ENCODE results near the gene ANKRD16.
"Not testable (repeated sequence)": the region's sequence is repeated elsewhere in the genome, so short reads cannot be mapped to it uniquely, and the experiment has no call there.

The ANKRD16 gene

DNA sequence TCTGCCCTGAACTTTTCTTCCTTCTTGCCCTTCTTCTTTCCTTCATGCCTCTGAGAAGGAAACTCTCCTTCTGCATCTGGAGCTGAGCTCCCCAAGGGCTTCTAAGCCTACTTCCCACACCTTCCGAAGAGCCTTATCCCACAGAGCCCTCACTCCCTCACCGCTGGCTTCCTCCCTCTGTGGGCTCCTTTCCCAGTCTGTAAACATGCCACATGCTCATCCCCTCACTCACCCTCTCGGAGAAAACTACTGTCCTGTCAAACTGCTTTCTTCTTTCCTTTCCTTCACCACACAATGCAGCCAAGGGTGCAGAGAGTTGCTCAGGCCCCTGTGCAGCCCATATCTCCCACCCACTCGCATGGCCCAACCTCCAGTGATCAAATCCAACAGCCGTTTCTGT, 18.1 kb downstream of the ANKRD16 start:
- no peak for DNase-seq

DNA sequence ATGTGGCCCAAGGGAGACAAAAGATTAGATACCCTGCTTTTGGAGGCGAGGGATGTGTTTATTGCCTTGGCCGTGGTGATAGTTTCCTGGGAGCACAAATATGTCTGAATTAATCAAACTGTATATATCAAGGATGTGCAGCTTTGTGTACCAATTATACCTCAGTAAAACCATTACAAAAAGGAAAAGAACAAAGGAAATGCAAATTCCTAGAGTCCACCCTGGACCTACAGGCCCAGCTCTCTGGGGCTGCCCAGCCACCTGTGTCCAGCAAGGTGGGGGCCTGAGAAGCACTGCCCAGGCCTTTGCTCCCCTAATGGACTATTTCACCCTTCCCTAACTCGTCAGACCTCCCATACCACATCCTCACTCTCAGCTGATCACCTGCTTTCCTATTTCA, 20.5 kb downstream of the ANKRD16 start:
- no peak for DNase-seq

DNA sequence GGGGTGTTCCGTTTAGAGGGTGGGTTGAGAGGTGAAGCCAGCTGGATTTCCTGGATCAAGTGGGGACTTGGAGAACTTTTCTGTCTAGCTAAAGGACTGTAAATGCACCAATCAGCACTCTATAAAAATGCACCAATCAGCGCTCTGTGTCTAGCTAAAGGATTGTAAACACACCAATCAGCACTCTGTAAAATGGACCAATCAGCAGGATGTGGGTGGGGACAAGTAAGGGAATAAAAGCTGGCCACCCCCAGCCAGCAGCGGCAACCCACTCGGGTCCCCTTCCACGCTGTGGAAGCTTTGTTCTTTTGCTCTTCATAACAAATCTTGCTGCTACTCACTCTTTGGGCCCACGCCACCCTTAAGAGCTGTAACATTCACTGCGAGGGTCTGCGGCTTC, 21.3 kb downstream of the ANKRD16 start:
- DNase-seq: not testable (repeated sequence)

DNA sequence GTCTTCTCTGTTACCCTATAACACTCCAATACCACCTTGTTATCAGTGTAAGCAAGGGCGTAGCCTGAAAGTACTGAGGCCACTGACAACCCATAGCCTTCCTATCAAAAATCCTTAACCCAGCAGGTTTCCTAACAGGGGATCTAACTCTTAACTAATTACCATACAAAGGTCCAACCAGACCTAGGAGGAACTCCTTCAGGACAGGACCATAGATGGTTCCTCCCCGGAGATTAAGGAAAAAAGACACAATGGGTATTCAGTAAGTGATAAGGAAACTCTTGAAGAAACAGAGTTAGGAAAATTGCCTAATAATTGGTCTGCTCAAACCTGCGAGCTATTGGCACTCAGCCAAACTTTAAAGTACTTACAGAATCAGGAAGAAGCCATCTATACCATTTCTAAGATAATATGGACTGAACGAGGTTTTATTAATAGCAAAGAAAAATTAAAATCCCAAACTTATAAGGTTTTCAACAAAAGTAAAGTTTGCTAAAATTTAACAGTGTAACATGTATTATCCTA, 22.5 kb downstream of the ANKRD16 start:
- not testable (repeated sequence) for DNase-seq

DNA sequence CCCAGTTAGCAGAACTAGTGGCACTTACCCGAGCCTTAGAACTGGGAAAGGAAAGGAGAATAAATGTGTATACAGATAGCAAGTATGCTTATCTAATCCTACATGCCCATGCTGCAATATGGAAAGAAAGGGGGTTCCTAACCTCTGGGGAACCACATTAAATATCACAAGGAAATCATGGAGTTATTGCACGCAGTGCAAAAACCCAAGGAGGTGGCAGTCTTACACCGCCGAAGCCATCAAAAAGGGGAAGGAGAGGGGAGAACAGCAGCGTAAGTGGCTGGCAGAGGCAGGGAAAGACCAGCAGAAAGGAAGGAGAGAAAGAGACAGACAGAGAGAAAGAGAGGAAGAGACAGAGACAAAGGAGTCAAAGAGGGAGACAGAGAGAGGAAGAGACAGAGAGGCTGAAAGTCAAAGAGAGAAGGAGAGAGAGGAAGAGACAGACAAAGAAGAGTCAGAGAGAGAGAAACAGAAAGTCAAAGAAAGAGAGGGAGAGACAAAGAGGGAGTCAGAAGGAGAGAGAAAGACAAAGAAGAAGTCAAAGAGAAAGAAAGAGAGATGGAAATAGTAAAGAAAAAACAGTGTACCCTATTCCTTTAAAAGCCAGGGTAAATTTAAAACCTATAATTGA, 23.1 kb downstream of the ANKRD16 start:
- not testable (repeated sequence) for DNase-seq

DNA sequence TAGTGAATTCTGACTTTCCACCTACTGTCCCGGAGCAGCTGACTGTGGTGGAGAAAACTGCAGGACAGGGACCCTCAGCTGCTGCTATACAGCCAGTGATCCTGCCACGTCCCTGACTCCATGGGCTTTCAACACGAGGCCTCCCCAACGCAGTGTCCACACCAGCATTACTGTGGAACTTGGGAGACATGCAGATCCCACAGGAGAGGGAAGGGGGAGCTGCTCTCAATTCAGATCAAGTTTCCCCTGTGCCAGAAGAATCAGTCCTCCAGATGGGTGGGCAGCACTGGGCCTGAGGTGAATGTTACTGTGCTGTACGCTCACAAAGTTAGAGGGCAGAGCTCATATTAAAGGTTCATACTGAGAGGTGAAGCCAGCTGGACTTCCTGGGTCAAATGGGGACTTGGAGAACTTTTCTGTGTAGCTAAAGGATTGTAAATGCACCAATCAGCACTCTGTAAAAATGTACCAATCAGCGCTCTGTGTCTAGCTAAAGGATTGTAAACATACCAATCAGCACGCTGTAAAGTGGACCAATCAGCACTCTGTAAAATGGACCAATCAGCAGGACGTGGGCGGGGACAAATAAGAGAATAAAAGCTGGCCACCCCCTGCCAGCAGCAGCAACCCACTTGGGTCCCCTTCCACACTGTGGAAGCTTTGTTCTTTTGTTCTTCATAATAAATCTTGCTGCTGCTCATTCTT, 26.6 kb downstream of the ANKRD16 start:
- not testable (repeated sequence) for DNase-seq

DNA sequence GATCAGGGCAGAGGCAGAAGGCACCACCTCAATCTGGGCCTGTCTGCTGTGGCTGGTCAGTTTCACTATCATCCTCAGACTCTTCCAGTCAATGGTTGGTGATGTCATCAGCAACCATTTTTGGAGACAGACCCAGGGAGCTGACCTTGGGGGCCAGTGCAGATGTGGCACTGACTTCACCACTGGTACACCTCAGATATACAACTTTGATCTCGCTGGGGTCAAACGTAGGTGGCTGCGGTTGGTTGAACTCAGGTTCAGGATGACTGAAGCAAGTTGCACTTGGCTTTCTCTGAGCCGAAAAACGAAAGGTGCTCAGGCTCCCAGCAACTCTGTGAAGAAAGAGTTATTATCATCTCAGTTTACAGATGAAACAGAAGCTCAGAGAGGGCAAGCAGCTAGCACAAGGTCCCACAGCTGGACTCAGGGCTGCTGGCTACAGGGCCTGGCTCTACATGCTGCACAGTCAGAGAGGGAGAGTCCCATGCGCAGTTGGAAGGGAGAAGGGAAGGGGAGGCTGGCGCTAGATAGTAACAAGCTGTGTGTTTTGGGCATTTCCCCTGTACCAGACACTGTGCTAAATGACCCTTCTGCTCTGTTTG, 27.2 kb downstream of the ANKRD16 start:
- DNase-seq: no peak

DNA sequence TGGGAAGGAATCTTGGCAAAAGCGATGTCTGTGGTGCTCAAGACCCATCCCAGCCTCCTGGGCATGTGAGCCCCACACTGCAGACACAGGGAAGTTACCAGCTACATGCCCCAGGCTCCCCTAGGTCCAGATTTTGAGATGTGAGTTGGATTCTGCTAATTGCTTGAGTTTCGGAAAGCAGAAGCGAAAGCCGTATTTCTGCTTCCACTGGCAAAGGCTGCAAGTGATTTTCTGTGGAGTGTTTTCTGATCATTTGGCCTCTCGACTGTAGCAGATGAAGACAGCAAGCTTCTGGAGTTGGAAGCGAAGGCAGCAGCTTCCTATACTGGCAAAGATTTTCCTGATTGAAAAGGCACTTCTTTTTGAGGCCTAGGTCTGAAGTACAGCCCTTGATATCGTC, 29.6 kb downstream of the ANKRD16 start:
- DNase-seq: no peak

DNA sequence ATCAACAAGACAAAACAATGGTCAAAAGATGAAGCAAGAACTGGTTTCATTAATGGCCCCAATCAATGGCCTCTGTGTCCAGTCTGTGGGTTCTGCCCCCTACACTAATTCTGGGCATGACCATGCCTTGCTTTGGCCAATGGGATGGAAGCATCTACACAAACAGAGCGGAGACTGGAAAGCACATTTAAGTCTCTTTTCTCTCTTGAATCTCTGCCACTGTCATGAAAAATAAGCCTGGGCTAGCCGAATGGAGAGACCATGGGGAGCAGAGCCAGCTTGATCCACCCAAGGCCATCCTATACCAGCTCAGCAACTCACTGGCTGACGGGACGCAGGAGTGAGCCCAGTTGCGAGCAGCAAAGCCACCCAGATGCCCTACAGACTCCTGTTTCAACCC, 30.9 kb downstream of the ANKRD16 start:
- DNase-seq: no peak

DNA sequence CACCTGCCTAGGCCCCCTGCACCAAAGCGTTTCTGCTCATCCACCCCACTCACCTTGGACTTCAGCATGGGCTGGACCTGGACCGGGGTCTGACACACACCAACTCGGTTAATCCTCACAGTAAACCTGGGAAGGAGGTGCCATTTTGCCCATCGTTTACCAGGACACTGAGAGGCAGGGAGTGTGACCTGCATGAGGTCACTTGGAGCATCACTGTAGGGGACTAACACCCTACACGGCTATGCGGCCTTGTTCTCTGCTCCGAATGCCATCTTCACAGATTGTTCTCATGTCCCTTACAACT, 33.0 kb downstream of the ANKRD16 start:
- no peak for DNase-seq

DNA sequence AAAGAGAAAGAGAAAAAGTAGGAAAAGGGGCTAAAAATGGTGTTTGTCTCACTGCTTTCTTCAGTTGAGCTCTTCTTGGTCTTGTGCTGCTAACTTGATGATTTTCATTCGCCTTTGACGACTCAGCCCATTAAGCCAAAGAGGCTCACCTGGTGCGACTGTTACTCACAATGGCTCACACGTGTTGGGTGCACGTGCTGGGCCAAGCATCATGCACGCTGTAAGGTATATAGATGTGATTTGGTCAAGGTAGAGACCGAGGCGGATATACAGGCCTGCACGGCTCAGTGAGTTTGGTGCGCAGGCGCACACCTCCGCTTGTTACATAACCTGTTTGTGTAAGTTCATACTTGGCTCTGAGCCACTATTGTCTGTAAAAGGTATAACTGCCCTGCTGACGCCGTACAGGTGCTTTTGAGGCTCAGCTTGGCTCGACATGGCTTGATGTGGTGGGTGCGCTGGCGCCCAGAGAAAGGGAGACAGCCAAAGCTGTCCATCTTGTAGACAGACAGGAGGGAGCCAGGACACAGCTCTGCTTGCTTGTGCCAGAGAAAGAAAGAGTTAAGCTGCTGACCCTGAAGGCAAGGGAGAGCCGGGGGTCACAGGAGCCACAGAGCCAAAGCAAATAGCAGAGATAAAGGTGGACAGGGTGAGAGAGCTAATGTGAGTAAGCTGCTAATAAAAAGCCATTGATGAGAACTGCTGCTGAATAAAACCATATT, 33.6 kb downstream of the ANKRD16 start:
- no peak for DNase-seq

DNA sequence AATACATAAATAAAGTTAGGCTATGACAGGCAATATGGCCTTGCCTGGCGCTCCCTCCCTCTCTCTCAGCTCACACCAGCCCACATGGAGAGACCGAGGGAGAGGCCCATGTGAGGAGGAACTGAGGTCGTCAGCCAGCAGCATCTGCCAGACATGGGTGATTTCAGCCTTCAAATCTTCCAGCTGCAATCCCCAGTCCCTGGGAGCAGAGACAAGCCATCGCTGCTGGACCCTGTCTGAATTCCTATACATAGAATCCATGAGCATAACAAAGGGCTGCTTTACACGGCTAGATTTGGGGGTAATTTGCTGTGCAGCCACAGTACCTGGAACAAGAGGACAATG, 35.6 kb downstream of the ANKRD16 start:
- DNase-seq: no peak

DNA sequence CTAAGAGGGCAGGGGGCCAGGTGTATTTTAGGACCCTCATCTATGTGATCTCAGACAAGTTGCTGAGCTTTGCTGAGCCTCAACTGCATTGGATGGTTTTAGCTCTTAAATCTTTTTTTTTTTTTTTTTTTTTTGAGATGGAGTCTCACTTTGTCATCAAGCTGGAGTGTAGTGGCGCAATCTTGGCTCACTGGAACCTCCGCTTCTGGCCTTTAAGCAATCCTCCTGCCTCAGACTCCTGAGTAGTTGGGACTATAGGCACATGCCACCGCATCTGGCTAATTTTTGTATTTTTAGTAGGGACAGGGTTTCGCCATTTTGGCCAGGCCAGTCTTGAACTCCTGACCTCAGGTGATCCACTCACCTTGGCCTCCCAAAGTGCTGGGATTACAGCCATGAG, 43.0 kb downstream of the ANKRD16 start:
- not testable (repeated sequence) for DNase-seq

DNA sequence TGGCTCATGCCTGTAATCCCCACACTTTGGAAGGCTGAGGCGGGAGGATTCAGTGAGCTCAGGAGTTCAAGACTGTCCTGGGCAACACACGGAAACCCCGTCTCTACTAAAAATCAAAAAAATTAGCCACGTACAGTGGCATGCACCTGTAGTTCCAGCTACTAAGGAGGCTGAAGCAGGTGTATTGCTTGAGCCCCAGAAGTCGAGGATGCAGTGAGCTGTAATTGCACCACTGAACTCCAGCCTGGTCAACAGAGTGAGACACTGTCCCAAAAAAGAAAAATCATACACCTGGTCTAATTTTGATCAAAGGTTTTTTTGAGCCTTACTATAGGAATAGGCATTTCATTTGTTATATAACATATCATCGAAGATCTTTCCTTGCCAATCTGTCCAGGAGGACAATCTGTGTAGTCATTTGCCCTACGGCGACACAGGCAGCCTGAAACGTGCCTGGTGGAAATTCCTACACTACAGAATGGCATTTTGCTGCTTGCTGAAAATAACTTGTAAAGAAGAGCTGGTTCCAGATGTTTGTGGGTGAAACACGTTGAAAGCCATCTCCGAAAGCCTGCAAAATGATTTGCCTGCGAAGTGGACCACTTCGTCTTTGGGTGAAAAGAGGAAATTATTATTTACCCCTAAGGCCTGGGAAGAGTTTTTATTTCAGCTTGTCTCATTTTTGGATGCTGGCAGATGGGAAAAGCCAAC, 45.2 kb downstream of the ANKRD16 start:
- no peak for DNase-seq

DNA sequence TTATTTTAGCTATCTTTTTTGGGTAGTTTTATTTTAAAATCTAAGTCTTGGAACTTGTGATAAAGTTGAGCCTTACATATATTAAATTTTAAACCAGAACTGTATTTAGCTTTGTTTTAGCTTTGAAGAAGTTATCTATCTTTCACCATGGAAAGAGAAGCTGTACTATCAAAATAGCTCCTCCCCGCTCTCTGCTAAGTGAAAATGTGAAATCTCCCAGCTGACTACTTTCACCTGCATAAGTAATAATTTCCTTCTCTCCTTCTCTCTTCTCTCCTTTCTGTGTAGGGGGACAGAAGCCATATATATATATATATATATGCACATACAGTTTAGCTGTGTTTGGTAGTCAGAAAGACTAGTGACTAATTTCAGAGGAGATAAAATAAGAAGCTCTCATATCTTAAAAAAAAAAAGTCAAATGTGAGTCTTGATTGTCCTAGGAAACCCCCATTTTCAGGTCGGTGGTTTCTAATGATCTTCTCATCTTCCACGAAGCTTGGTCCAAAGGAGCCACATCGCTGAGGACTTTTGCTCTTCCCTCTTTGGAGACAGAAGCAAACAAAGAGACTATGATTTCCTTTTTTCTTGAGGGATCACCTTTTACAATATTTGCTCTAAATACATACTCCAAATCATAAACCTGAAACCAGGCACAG, 45.9 kb downstream of the ANKRD16 start:
- DNase-seq: no peak

DNA sequence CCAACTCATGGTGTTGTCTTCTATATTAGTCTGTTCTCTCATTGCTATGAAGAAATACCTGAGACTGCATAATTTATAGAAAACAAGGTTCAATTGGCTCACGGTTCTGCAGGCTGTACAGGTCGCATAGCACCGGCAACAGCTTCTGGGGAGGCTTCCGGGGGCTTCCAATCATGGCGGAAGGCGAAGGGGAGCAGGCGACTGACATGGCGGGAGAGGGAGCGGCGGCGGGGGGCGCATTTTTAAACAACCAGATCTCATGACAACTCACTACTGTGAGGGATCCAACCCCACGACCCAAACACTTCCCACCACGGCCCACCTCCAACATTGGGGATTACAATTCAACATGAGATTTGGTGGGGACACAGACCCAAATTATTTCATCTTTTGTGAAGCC, 47.7 kb downstream of the ANKRD16 start:
- no peak for DNase-seq

DNA sequence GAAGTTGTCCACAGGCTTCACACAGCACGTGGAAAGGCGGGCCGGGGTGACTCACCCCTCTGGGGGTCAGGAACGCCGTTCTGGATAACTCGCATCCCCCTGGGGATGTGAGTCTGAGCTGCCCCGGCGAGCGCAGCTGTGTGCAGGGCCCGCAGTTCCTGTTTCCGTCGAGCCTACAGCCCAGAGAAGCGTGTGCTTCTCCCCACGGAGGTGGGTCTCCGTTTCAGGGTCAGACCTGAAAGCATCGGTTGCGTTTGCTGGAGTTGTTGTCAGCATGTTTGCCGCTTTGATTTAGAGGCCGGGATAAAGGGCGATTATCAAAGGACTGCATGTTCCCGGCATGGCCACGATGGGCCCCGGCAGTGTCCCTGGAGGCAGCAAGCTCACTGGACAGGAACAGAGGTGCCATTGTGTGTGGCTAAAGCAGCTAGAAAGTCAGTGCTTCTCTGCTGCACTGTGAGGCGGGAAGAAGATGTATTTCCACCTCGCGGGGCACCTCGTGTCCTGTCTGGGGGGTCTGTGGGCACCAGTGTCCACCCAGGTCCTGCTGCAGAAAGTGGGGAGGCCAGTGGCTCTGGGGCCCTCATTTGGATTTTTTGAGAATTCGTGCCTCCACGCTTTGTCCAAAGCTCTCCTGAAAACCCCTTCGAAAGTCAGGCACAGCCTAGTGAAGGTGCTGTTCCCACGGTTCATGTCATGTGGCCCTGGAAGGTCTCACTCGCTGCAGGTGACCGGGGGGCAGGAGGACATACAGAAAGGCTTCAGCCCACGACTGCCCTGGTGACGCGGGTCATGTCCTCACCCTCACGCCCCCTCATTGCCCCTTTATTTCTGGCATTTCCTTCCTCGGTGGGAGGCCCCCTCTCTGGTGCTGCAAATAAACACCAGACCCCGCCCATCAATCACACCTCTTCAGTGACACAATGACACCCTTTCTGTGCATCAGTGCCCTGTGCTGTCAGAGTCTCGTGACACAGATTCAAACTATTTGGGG, 49.1 kb downstream of the ANKRD16 start:
- no peak for DNase-seq

DNA sequence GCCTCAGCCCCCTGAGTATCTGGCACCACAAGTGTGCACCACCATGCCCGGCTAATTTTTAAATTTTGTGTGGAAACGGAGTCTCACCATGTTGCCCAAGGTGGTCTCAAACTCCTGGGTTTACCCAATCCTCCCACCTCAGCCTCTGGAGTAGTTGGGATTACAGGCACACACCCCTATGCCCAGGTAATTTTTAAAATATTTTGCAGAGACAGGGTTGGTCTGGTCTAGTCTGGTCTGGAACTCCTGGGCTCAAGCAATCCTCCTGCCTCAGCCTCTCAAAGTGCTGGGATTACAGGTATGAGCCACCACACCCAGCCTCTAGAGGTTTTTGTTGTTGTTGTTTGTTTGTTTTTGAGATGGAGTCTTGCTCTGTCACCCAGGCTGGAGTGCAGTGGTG, 53.5 kb downstream of the ANKRD16 start:
- not testable (repeated sequence) for DNase-seq

DNA sequence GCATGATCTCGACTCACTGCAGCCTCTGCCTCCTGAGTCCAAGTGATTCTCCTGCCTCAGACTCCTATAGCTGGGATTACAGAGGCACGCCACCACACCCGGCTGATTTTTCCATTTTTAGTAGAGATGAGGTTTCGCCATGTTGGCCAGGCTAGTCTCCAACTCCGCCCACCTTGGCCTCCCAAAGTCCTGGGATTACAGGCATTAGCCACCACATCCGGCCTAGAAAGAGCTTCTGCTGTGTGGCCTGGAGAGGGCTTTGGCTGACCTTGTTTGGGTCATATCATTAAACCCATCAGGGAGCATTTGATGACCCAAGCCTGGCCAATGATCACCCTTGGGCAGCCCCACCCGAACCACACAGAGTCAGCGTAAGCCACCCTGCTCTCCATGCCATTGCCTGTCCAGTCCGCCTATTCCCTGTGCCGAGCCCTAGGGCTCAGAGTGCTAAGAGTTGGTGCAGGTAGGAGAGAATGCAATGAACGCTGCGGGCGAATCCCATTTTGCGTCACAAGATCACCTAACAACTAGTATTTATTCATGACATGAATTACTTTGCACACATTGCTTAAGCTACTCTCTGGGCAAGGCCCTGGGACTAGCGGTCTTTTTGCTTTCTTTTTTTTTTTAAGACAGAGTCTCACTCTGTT, 54.1 kb downstream of the ANKRD16 start:
- DNase-seq: no peak

DNA sequence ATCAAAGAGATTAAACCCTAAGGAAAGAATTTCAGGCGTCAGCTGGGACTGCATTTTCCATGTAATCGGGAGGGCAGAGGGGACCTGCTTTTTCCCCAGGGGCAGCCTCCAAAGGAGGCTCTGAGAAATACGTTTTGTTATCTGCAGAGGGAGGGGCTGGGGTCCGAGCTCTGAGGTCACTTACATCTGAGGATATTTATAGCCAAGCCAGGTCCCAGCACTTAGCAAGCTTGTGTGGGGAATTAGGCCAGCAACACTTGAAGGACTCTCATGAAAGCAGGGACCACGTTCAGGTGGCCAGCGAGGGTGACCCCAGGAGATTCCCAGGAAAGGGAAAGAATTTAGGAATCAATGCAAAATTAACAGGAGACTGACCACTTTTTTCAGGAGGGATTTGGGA, 55.9 kb downstream of the ANKRD16 start:
- DNase-seq: no peak

DNA sequence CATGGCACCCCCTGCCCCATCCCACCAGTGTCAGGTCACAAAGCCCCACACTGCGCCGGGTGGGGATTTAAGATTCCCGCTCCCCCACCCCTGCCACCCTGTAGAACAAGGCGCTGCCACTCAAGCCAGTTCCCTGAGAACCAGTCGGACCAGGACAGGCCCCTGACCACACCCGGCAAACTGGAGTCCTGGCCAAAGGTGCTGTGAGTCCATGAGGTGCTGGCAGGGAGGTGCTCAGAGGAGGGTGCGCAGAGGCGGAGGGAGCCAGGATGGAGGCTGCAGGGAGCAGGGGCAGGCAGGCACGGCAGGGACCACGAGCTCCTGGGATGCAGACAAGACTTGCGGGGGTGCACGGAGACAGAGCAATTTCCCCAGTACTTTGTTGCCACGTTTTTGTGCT, 56.7 kb downstream of the ANKRD16 start:
- DNase-seq: no peak
